ENCODE measurements around the gene PHAX. TPM values are rescaled to one million over a fixed set of nuclear protein-coding genes. Genes with fewer than 3 reads are reported as not detected.
A peak's percentile ranks its signal among the peaks of the same experiment; 100 is the strongest.

The PHAX gene
- total RNA-seq, 2 experiments from 2014 or later: 42.5 to 42.8 TPM

DNA sequence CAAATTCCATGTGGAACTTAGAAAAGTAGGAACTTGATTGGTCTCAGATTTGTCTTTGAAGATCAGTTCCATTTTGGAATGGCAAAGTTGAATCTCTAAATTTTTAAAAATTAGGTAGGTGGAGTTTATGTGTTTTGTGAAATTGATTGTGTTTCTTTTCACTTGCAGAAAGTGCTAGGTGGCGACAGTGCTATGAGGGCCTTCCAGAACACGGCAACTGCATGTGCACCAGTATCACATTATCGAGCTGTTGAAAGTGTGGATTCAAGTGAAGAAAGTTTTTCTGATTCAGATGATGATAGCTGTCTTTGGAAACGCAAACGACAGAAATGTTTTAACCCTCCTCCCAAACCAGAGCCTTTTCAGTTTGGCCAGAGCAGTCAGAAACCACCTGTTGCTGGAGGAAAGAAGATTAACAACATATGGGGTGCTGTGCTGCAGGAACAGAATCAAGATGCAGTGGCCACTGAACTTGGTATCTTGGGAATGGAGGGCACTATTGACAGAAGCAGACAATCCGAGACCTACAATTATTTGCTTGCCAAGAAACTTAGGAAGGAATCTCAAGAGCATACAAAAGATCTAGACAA lies 2.8 kb downstream of the PHAX start:
- no peak overlapping the region for H3K4me3 Mint-ChIP-seq
- intact Hi-C loops (cut with micrococcal nuclease): no loop called here
- H3K9me3 Mint-ChIP-seq: no peaks in the 10 kb centered on the region
- TF ChIP-seq CTCF (IDR thresholded peaks at IDR 0.05): no peak
- no peaks in the 10 kb centered on the region for H3K27me3 Mint-ChIP-seq
- H3K4me1 Mint-ChIP-seq (ENCODE audit: low read depth): peaks cover 55% of the 10 kb centered on the region
- ATAC-seq: no peak
- ChIA-PET CTCF (interaction anchor here (0.8 to 1.1 kb wide), 2 partner anchors 9 to 254 kb away, joined by 3 to 4 read pairs; no protein-coding TSS in a partner anchor), POLR2A (no interaction called here)
- H3K27ac Mint-ChIP-seq: peak overlapping the region; percentile 62
- DNase-seq: no peak
- H3K36me3 Mint-ChIP-seq (ENCODE audit: low read depth): peaks cover 26% of the 10 kb centered on the region

GRCh38 chr5:126605525-126605924 lies 4.8 kb downstream of the PHAX start:
- ChIA-PET CTCF (interaction anchor here (1.1 kb wide), 1 partner anchor 252 kb away, joined by 3 read pairs; no protein-coding TSS in a partner anchor), POLR2A (interaction anchor here (0.7 to 1.0 kb wide), 2 partner anchors 13 to 234 kb away, joined by 3 read pairs; no protein-coding TSS in a partner anchor)
- Mint-ChIP-seq H3K27ac (no peak overlapping the region), H3K4me1 (ENCODE audit: low read depth) (peaks cover 52% of the 10 kb centered on the region), H3K4me3 (peak overlapping the region; percentile 15), H3K9me3 (no peaks in the 10 kb centered on the region), H3K27me3 (no peaks in the 10 kb centered on the region), H3K36me3 (ENCODE audit: low read depth) (peaks cover 35% of the 10 kb centered on the region)
- TF ChIP-seq CTCF (IDR thresholded peaks at IDR 0.05): no peak
- DNase-seq (no peak), ATAC-seq (no peak)
- intact Hi-C loops (cut with micrococcal nuclease): no loop called here

DNA sequence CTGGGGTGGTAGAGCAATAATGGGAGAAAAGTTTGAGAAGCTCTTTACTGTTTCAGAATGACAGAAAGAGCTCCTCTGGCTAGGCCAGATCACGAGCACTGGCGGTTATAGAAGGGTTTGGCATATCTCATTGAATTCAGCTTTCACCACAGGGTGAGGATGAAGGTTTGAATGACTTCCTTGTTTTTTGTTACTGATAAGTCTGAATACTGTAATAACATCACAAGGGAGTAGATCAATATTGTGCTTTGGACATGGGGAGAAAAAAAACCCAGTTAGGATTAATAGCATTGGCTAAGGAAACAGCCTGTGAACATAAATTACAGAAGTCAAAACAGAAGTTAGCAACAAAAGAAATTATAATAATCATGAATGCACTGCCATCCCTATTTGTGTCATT lies 9.4 kb downstream of the PHAX start:
- POLR2A ChIA-PET: interaction anchor here (0.7 to 1.6 kb wide), 3 partner anchors 9 to 167 kb away, joined by 3 to 4 read pairs (median 3); partner anchors contain the start of genes ALDH7A1 and LMNB1

GRCh38 chr5:126610616-126611015 lies 9.9 kb downstream of the PHAX start:
- ATAC-seq (no peak), DNase-seq (no peak)
- Mint-ChIP-seq H3K4me1 (ENCODE audit: low read depth) (peaks cover 44% of the 10 kb centered on the region), H3K27ac (no peak overlapping the region), H3K36me3 (ENCODE audit: low read depth) (peaks cover 29% of the 10 kb centered on the region), H3K9me3 (no peaks in the 10 kb centered on the region), H3K4me3 (no peak overlapping the region), H3K27me3 (no peaks in the 10 kb centered on the region)
- intact Hi-C loops (cut with micrococcal nuclease): no loop called here
- CTCF ChIA-PET: interaction anchor here (1.3 kb wide), 1 partner anchor 10 kb away, joined by 4 read pairs; the partner anchor contains the start of gene PHAX
- POLR2A ChIA-PET: interaction anchor here (0.7 to 1.6 kb wide), 2 partner anchors 9 to 167 kb away, joined by 3 to 4 read pairs; partner anchors contain the start of gene LMNB1
- no peak for TF ChIP-seq CTCF (IDR thresholded peaks at IDR 0.05)

More for the DNA sequence above, 9.4 kb downstream of the PHAX start:
- no peak overlapping the region for H3K27ac Mint-ChIP-seq
- CTCF ChIA-PET: interaction anchor here (0.7 kb wide), 1 partner anchor 9 kb away, joined by 3 read pairs; the partner anchor contains the start of gene PHAX
- H3K9me3 Mint-ChIP-seq: no peaks in the 10 kb centered on the region
- peaks cover 45% of the 10 kb centered on the region for H3K4me1 Mint-ChIP-seq (ENCODE audit: low read depth)
- no peak for ATAC-seq
- H3K36me3 Mint-ChIP-seq (ENCODE audit: low read depth): peaks cover 31% of the 10 kb centered on the region
- DNase-seq: no peak
- H3K4me3 Mint-ChIP-seq: no peak overlapping the region
- intact Hi-C loops (cut with micrococcal nuclease): no loop called here
- no peak for TF ChIP-seq CTCF (IDR thresholded peaks at IDR 0.05)
- H3K27me3 Mint-ChIP-seq: no peaks in the 10 kb centered on the region

DNA sequence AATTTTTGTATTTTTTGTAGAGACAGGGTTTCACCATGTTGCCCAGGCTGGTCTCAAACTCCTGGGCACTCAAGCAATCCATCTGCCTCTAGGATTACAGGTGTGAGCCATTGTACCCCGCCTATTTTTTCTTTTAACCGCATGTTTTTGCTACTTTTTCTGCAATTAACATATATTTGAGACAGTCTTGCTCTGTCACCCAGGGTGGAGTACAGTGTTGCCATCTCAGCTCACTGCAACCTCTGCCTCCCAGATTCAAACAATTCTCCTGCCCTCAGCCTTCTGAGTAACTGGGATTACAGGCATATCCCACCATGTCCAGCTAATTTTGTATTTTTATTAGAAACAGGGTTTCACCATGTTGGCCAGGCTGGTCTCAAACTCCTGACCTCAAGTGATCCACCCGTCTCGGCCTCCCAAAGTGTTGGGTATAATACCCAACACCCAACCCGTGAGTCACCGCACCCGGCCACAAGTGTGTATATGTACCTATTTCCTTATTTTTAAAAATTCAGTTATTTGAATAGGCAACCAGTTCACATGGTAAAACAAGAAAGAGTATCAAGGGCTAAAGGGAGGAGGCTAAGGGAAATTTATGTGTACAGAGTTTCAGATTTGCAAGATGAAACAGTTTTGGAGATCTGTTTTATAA lies 13.3 kb downstream of the PHAX start:
- Mint-ChIP-seq H3K9me3 (no peaks in the 10 kb centered on the region), H3K4me3 (no peak overlapping the region), H3K36me3 (ENCODE audit: low read depth) (peaks cover 32% of the 10 kb centered on the region), H3K27ac (no peak overlapping the region), H3K4me1 (ENCODE audit: low read depth) (peaks cover 23% of the 10 kb centered on the region), H3K27me3 (no peaks in the 10 kb centered on the region)
- ChIA-PET CTCF (interaction anchor here (1.3 kb wide), 1 partner anchor 19 kb away, joined by 3 read pairs; no protein-coding TSS in a partner anchor), POLR2A (no interaction called here)
- intact Hi-C loops (cut with micrococcal nuclease): no loop called here
- ATAC-seq: no peak
- no peak for DNase-seq
- TF ChIP-seq CTCF (IDR thresholded peaks at IDR 0.05): no peak
